Peyer's patch (tissue), 4 donors: ENCODE measurements around the gene CHST15. TPM values are rescaled to one million over a fixed set of nuclear protein-coding genes. Genes with fewer than 3 reads are reported as not detected.

ENCODE experiments used
- DNase-seq, 3 donors: peaks; one replicate each; pipeline ENCODE4 v3.0.0-alpha.2; 2017 to 2019
- H3K27ac ChIP-seq, 4 donors: fragments of 200-600 bp; sonication (generic); one replicate each; pipeline ENCODE4 v1.5.1; 2016 to 2019
- H3K27me3 ChIP-seq, 2 donors: fragments of 200-600 bp; sonication (generic); one replicate each; pipeline ENCODE4 v1.5.1; 2019
- H3K36me3 ChIP-seq, 3 donors: fragments of 200-600 bp; sonication (generic); one replicate each; pipeline ENCODE4 v1.5.1; 2016 to 2019
- H3K4me1 ChIP-seq, 4 donors: fragments of 200-600 bp; sonication (generic); one replicate each; pipeline ENCODE4 v1.5.1; 2016 to 2019
- H3K4me3 ChIP-seq, 4 donors: fragments of 200-600 bp; sonication (generic); 1 replicate in 3 of 4; 2 replicates in 1 of 4; pipeline ENCODE4 v1.5.1; 2016 to 2019; ENCODE audit warnings: mild to moderate bottlenecking in 1 of 4
- H3K9me3 ChIP-seq, 4 donors: fragments of 200-600 bp; sonication (generic); one replicate each; pipeline ENCODE4 v1.5.1; 2016 to 2019; ENCODE audit warnings: mild to moderate bottlenecking in 1 of 4
- POLR2A ChIP-seq, 2 donors: fragments of 450-650 bp; IDR thresholded peaks; one replicate each; pipeline ENCODE4 v1.5.1; 2017; ENCODE audit warnings: antibody characterized with exemption in 2 of 2, mild to moderate bottlenecking in 2 of 2, moderate library complexity in 2 of 2
- total RNA-seq, 4 donors: library from RNA; depleted of rRNA; stranded (reverse); fragments of >200 nt; gene quantifications; one replicate each; pipeline ENCODE4 v1.1.0, GENCODE V29; 2016
- TF ChIP-seq, protein P1 (sequence below), 6 experiments: fragments of 450-650 bp in 4 of 6; fragments of 200-600 bp in 2 of 6; sonication (generic) in 1 of 6; IDR thresholded peaks; one replicate each; pipeline ENCODE4 v1.5.1; 2017 to 2019; ENCODE audit warnings: antibody characterized with exemption in 6 of 6, mild to moderate bottlenecking in 3 of 6, moderate library complexity in 1 of 6

CHST15 gene
- total RNA-seq, 4 donors from 2014 or later, result 3.9 to 55.3 (median 10.9) TPM

DNA sequence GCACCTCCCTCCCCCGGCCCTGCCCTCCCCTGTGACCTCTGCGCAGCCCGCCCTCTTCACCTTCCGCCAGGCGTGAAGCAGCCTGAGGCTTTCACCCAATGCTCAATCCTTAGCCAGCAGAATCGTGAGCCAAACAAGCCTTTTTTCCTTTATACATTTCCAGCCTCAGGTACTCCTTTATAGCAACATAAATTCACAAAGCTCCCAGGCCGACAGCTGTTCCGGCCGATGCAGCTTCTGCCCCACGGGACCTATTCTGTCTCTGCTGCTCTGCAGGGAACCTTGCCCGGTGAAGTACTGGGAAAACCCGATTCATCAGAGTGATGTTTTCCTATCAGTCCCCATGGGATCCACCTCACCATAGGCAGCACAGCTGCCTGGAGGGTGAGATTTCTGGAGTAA lies 87.4 kb downstream of the CHST15 start:
- H3K4me3 ChIP-seq, result no peak overlapping the region
- peak in 1 of 3 donors; percentile 21 for DNase-seq
- H3K27ac ChIP-seq, result peak overlapping the region in 1 of 4 donors; percentile 63
- no peaks in the 10 kb centered on the region for H3K36me3 ChIP-seq
- no peaks in the 10 kb centered on the region for H3K9me3 ChIP-seq
- TF ChIP-seq POLR2A (IDR thresholded peaks at IDR 0.05), result no peak
- TF ChIP-seq, protein P1, sequence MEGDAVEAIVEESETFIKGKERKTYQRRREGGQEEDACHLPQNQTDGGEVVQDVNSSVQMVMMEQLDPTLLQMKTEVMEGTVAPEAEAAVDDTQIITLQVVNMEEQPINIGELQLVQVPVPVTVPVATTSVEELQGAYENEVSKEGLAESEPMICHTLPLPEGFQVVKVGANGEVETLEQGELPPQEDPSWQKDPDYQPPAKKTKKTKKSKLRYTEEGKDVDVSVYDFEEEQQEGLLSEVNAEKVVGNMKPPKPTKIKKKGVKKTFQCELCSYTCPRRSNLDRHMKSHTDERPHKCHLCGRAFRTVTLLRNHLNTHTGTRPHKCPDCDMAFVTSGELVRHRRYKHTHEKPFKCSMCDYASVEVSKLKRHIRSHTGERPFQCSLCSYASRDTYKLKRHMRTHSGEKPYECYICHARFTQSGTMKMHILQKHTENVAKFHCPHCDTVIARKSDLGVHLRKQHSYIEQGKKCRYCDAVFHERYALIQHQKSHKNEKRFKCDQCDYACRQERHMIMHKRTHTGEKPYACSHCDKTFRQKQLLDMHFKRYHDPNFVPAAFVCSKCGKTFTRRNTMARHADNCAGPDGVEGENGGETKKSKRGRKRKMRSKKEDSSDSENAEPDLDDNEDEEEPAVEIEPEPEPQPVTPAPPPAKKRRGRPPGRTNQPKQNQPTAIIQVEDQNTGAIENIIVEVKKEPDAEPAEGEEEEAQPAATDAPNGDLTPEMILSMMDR (IDR thresholded peaks at IDR 0.05), result no peak
- no peaks in the 10 kb centered on the region for H3K4me1 ChIP-seq
- no peaks in the 10 kb centered on the region for H3K27me3 ChIP-seq

GRCh38 chr10:124005091-124005490 lies 88.3 kb downstream of the CHST15 start:
- no peak overlapping the region for H3K4me3 ChIP-seq
- no peaks in the 10 kb centered on the region for H3K36me3 ChIP-seq
- no peaks in the 10 kb centered on the region for H3K4me1 ChIP-seq
- no peak overlapping the region for H3K27ac ChIP-seq
- H3K27me3 ChIP-seq, result no peaks in the 10 kb centered on the region
- peak; percentile 10 to 40 (median 15) for DNase-seq
- TF ChIP-seq, protein P1 (IDR thresholded peaks at IDR 0.05), result no peak
- TF ChIP-seq POLR2A (IDR thresholded peaks at IDR 0.05), result no peak
- H3K9me3 ChIP-seq, result no peaks in the 10 kb centered on the region

DNA sequence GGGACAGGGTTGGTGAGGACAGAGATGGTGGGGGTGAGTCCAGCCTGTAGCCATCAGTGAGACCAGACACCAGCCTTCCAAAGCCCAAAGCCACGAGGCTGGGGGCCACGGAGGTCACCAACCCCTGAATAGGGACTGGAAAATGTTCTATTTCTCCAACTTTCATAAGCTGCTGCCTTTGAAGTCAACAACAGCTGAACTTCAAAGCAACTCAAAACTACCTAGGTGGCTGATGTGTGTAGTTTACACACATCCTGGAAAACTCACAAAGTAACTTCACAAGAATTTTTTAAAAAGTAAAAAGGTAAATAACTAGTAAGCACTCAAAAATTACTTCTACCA lies 88.8 kb downstream of the CHST15 start:
- Histone ChIP-seq H3K9me3 (no peaks in the 10 kb centered on the region), H3K4me1 (no peaks in the 10 kb centered on the region), H3K27ac (no peak overlapping the region), H3K4me3 (no peak overlapping the region), H3K27me3 (no peaks in the 10 kb centered on the region), H3K36me3 (no peaks in the 10 kb centered on the region)
- no peak for DNase-seq
- no peak for TF ChIP-seq POLR2A (IDR thresholded peaks at IDR 0.05)
- TF ChIP-seq, protein P1 (IDR thresholded peaks at IDR 0.05), result no peak

- TF ChIP-seq, protein P1 (IDR thresholded peaks at IDR 0.05), result no peak
- no peak for TF ChIP-seq POLR2A (IDR thresholded peaks at IDR 0.05)
- Histone ChIP-seq H3K4me1 (no peaks in the 10 kb centered on the region), H3K36me3 (no peaks in the 10 kb centered on the region), H3K27me3 (no peaks in the 10 kb centered on the region), H3K27ac (no peak overlapping the region), H3K9me3 (no peaks in the 10 kb centered on the region), H3K4me3 (no peak overlapping the region)
- peak in 2 of 3 donors; percentile 12 to 44 for DNase-seq
Observed at GRCh38 chr10:124003871-124004662, 89.3 kb downstream of the CHST15 start.

DNA sequence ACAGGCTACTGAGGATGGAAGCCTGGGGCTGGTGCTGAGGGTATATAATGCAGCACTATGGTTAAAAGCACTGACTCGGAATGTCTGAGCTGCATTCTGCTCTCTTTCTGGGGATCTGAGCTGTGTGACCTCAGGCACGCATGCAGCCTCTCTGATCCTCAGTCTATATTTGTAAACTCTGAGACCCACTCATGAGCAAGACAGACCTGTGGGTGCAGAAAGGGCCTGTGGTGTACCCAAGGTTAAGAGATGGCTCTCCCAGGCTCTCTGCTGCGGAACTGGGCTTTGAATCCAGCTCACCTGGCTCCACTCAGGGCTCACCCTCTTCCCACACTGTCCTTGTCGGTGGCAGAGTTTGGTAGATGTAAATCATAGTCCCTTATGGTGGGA lies 89.9 kb downstream of the CHST15 start:
- Histone ChIP-seq H3K4me3 (no peak overlapping the region), H3K27ac (no peak overlapping the region), H3K9me3 (no peaks in the 10 kb centered on the region), H3K36me3 (no peaks in the 10 kb centered on the region), H3K27me3 (no peaks in the 10 kb centered on the region), H3K4me1 (no peaks in the 10 kb centered on the region)
- DNase-seq, result peak in 1 of 3 donors; percentile 3
- TF ChIP-seq POLR2A (IDR thresholded peaks at IDR 0.05), result no peak
- TF ChIP-seq, protein P1 (IDR thresholded peaks at IDR 0.05), result no peak
